ENCODE measurements around the gene PLVAP.

- TF ChIP-seq CTCF (IDR thresholded peaks at IDR 0.05 in 4 of 5, conservative IDR thresholded peaks at IDR 0.05 in 1 of 5): no peak
- TF ChIP-seq POLR2A (IDR thresholded peaks at IDR 0.05): no peak
These were observed 23.8 kb downstream of the PLVAP start for GRCh38 chr19:17353386-17353785.
